ENCODE measurements around the gene BHLHE23.

Gene BHLHE23

GRCh38 chr20:63025534-63026331, 19.0 kb upstream of the BHLHE23 start:
- Histone ChIP-seq H3K27ac (ENCODE audit: low read depth, low read length) (no peak overlapping the region), H3K9ac (ENCODE audit: low read length in 5 of 5) (no peak overlapping the region), H3K36me3 (ENCODE audit: control insufficient read depth in 5 of 5, insufficient read depth in 5 of 5, low read length in 5 of 5) (no peaks in the 10 kb centered on the region), H3K4me1 (ENCODE audit: control insufficient read depth in 5 of 5, insufficient read depth in 5 of 5, low read length in 5 of 5) (peaks cover 0 to 10% (median 7%) of the 10 kb centered on the region in 5 donors), H3K9me3 (ENCODE audit: control insufficient read depth in 5 of 5, low read length in 5 of 5) (peaks cover 0 to 5% (median 2%) of the 10 kb centered on the region in 5 donors), H3K27me3 (ENCODE audit: control insufficient read depth in 5 of 5, insufficient read depth in 4 of 5, low read length in 5 of 5) (peaks cover 42 to 91% (median 81%) of the 10 kb centered on the region in 5 donors), H3K4me3 (ENCODE audit: low read depth in 1 of 5, low read length in 5 of 5) (peak overlapping the region in 1 of 5 donors; percentile 12)

GRCh38 chr20:63024573-63025392, 18.0 kb upstream of the BHLHE23 start:
- no peaks in the 10 kb centered on the region for H3K36me3 ChIP-seq (ENCODE audit: control insufficient read depth in 5 of 5, insufficient read depth in 5 of 5, low read length in 5 of 5)
- H3K4me3 ChIP-seq (ENCODE audit: low read depth in 1 of 5, low read length in 5 of 5): no peak overlapping the region
- H3K27ac ChIP-seq (ENCODE audit: low read depth, low read length): no peak overlapping the region
- H3K27me3 ChIP-seq (ENCODE audit: control insufficient read depth in 5 of 5, insufficient read depth in 4 of 5, low read length in 5 of 5): peaks cover 41 to 86% (median 75%) of the 10 kb centered on the region in 5 donors
- H3K9ac ChIP-seq (ENCODE audit: low read length in 5 of 5): no peak overlapping the region
- peaks cover 0 to 11% (median 5%) of the 10 kb centered on the region in 5 donors for H3K9me3 ChIP-seq (ENCODE audit: control insufficient read depth in 5 of 5, low read length in 5 of 5)
- peaks cover 0 to 10% (median 7%) of the 10 kb centered on the region in 5 donors for H3K4me1 ChIP-seq (ENCODE audit: control insufficient read depth in 5 of 5, insufficient read depth in 5 of 5, low read length in 5 of 5)

GRCh38 chr20:63023936-63024571, 17.3 kb upstream of the BHLHE23 start:
- Histone ChIP-seq H3K27me3 (ENCODE audit: control insufficient read depth in 5 of 5, insufficient read depth in 4 of 5, low read length in 5 of 5) (peaks cover 40 to 81% (median 71%) of the 10 kb centered on the region in 5 donors), H3K4me1 (ENCODE audit: control insufficient read depth in 5 of 5, insufficient read depth in 5 of 5, low read length in 5 of 5) (peaks cover 0 to 10% (median 7%) of the 10 kb centered on the region in 5 donors), H3K9me3 (ENCODE audit: control insufficient read depth in 5 of 5, low read length in 5 of 5) (peaks cover 0 to 11% (median 5%) of the 10 kb centered on the region in 5 donors), H3K4me3 (ENCODE audit: low read depth in 1 of 5, low read length in 5 of 5) (no peak overlapping the region), H3K36me3 (ENCODE audit: control insufficient read depth in 5 of 5, insufficient read depth in 5 of 5, low read length in 5 of 5) (no peaks in the 10 kb centered on the region), H3K9ac (ENCODE audit: low read length in 5 of 5) (no peak overlapping the region), H3K27ac (ENCODE audit: low read depth, low read length) (no peak overlapping the region)

- H3K4me1 ChIP-seq (ENCODE audit: control insufficient read depth in 5 of 5, insufficient read depth in 5 of 5, low read length in 5 of 5): peaks cover 0 to 10% (median 7%) of the 10 kb centered on the region in 5 donors
- no peak overlapping the region for H3K27ac ChIP-seq (ENCODE audit: low read depth, low read length)
- H3K9me3 ChIP-seq (ENCODE audit: control insufficient read depth in 5 of 5, low read length in 5 of 5): peaks cover 0 to 11% (median 5%) of the 10 kb centered on the region in 5 donors
- peaks cover 40 to 79% (median 69%) of the 10 kb centered on the region in 5 donors for H3K27me3 ChIP-seq (ENCODE audit: control insufficient read depth in 5 of 5, insufficient read depth in 4 of 5, low read length in 5 of 5)
- no peak overlapping the region for H3K9ac ChIP-seq (ENCODE audit: low read length in 5 of 5)
- H3K36me3 ChIP-seq (ENCODE audit: control insufficient read depth in 5 of 5, insufficient read depth in 5 of 5, low read length in 5 of 5): no peaks in the 10 kb centered on the region
- H3K4me3 ChIP-seq (ENCODE audit: low read depth in 1 of 5, low read length in 5 of 5): no peak overlapping the region
These were observed 16.5 kb upstream of the BHLHE23 start for GRCh38 chr20:63023071-63023935.

DNA sequence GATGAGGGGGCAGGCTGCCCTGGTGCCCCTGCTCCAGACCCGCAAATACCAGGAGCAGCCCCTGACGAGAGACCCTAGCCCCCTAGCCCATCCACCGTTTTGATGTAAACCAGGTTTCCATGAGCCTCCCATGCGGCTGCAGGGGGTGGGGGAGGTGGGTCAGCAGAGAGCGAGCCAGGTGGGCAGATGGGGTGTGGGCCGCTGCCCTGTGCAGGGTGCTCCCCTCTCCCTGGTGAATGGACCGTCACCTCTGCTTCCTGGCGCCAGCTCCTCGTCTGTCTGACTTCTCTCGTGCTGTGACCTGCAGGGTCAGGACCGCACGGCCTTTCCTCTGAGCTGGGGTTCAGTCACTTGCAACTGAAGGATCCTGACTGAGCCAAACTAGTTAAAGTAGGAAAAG, 15.7 kb upstream of the BHLHE23 start:
- Histone ChIP-seq H3K27me3 (ENCODE audit: control insufficient read depth in 5 of 5, insufficient read depth in 4 of 5, low read length in 5 of 5) (peaks cover 41 to 82% (median 71%) of the 10 kb centered on the region in 5 donors), H3K4me3 (ENCODE audit: low read depth in 1 of 5, low read length in 5 of 5) (no peak overlapping the region), H3K4me1 (ENCODE audit: control insufficient read depth in 5 of 5, insufficient read depth in 5 of 5, low read length in 5 of 5) (peaks cover 0 to 10% (median 7%) of the 10 kb centered on the region in 5 donors), H3K9me3 (ENCODE audit: control insufficient read depth in 5 of 5, low read length in 5 of 5) (peaks cover 0 to 11% (median 5%) of the 10 kb centered on the region in 5 donors), H3K36me3 (ENCODE audit: control insufficient read depth in 5 of 5, insufficient read depth in 5 of 5, low read length in 5 of 5) (no peaks in the 10 kb centered on the region), H3K9ac (ENCODE audit: low read length in 5 of 5) (no peak overlapping the region), H3K27ac (ENCODE audit: low read depth, low read length) (no peak overlapping the region)

DNA sequence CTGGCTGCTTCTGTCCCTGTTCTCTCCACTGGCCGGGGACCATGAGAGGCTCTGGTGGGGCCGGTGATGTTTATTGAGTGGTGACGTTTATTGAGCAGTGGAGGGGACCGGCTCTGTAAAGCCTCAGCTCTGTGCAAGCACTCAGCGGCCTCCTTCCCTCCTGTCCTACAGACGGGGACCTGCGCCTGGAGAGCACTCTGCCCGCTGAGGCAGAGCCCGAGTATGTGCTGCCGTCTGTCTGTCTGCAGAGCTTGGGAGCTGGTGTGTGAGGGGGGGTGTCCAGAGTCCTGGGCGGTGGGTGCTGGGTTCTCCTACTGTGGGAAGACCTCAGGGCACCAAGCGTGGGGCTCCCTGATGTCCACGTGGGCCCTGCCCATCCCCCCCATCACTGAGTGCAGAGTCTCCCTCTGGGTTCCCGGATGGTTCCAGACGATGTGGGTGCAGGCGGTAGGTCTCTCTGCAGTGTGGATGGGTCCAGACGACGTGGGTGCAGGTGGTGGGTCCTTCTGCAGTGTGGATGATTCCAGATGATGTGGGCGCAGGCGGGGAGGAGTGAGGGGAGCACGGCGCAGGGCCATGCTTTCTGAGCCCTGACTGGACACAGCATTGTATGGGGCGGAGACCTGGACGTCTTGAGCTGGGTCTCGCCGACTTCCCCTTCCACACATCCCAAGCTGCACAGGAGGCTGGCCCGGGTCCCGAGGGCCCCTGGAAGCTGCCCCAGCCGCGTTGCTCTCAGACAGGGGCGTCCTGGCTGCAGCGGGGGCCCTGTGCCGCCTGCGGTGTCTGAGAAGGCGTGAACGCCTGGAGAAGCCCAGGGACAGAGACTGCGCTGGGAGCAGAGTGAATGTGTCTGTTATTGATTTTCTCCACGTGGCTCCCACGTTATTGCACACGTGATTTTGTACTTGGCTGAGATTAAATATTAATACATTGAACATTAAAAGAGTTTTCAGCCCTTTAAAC, 14.9 kb upstream of the BHLHE23 start:
- no peak overlapping the region for H3K9ac ChIP-seq (ENCODE audit: low read length in 5 of 5)
- peaks cover 0 to 10% (median 7%) of the 10 kb centered on the region in 5 donors for H3K4me1 ChIP-seq (ENCODE audit: control insufficient read depth in 5 of 5, insufficient read depth in 5 of 5, low read length in 5 of 5)
- H3K9me3 ChIP-seq (ENCODE audit: control insufficient read depth in 5 of 5, low read length in 5 of 5): peaks cover 0 to 11% (median 5%) of the 10 kb centered on the region in 5 donors
- H3K36me3 ChIP-seq (ENCODE audit: control insufficient read depth in 5 of 5, insufficient read depth in 5 of 5, low read length in 5 of 5): no peaks in the 10 kb centered on the region
- peaks cover 49 to 81% (median 71%) of the 10 kb centered on the region in 5 donors for H3K27me3 ChIP-seq (ENCODE audit: control insufficient read depth in 5 of 5, insufficient read depth in 4 of 5, low read length in 5 of 5)
- H3K27ac ChIP-seq (ENCODE audit: low read depth, low read length): no peak overlapping the region
- H3K4me3 ChIP-seq (ENCODE audit: low read depth in 1 of 5, low read length in 5 of 5): no peak overlapping the region

DNA sequence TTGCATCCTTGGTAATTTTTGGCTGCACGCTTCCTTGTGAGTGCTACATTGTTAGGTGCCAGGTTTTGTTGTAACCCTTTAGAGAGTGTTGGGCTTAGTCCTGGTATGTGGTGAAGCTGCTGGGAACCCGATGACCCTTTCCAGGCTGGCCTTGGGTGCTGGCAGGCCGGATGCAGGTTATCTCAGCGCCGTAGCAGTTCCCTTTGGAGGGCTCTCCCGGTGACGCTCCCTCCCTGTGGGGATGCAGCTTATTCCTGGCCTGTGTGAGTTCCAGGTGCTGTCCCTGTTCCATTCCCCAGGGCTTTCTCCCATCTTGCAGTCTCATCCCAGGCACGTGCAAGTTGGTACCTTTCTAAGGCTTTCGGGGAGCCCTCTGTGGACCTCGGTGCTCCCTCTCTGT, 13.9 kb upstream of the BHLHE23 start:
- Histone ChIP-seq H3K36me3 (ENCODE audit: control insufficient read depth in 5 of 5, insufficient read depth in 5 of 5, low read length in 5 of 5) (no peaks in the 10 kb centered on the region), H3K9me3 (ENCODE audit: control insufficient read depth in 5 of 5, low read length in 5 of 5) (peaks cover 0 to 11% (median 5%) of the 10 kb centered on the region in 5 donors), H3K27ac (ENCODE audit: low read depth, low read length) (no peak overlapping the region), H3K4me1 (ENCODE audit: control insufficient read depth in 5 of 5, insufficient read depth in 5 of 5, low read length in 5 of 5) (peaks cover 0 to 5% (median 4%) of the 10 kb centered on the region in 5 donors), H3K4me3 (ENCODE audit: low read depth in 1 of 5, low read length in 5 of 5) (no peak overlapping the region), H3K9ac (ENCODE audit: low read length in 5 of 5) (no peak overlapping the region), H3K27me3 (ENCODE audit: control insufficient read depth in 5 of 5, insufficient read depth in 4 of 5, low read length in 5 of 5) (peaks cover 49 to 79% (median 70%) of the 10 kb centered on the region in 5 donors)

- peaks cover 41 to 74% (median 63%) of the 10 kb centered on the region in 5 donors for H3K27me3 ChIP-seq (ENCODE audit: control insufficient read depth in 5 of 5, insufficient read depth in 4 of 5, low read length in 5 of 5)
- no peak overlapping the region for H3K4me3 ChIP-seq (ENCODE audit: low read depth in 1 of 5, low read length in 5 of 5)
- no peak overlapping the region for H3K9ac ChIP-seq (ENCODE audit: low read length in 5 of 5)
- no peaks in the 10 kb centered on the region for H3K4me1 ChIP-seq (ENCODE audit: control insufficient read depth in 5 of 5, insufficient read depth in 5 of 5, low read length in 5 of 5)
- peaks cover 4 to 23% (median 16%) of the 10 kb centered on the region in 5 donors for H3K9me3 ChIP-seq (ENCODE audit: control insufficient read depth in 5 of 5, low read length in 5 of 5)
- H3K27ac ChIP-seq (ENCODE audit: low read depth, low read length): no peak overlapping the region
- H3K36me3 ChIP-seq (ENCODE audit: control insufficient read depth in 5 of 5, insufficient read depth in 5 of 5, low read length in 5 of 5): no peaks in the 10 kb centered on the region
These were observed 11.2 kb upstream of the BHLHE23 start for GRCh38 chr20:63017826-63018411.

All from subcutaneous abdominal adipose tissue (tissue), 5 donors.